Activated gamma-delta T cell treated with anti-CD3 and anti-CD28 coated beads, Interleukin-2, amount 50 U/mL, for 16 hours (primary cell): Measurements from ENCODE around the gene SLPI.

Experiments
- DNase-seq: peaks from one replicate; pipeline ENCODE4 v3.0.0-alpha.2; 2020; ENCODE audit warnings: low read depth

The SLPI gene

DNA sequence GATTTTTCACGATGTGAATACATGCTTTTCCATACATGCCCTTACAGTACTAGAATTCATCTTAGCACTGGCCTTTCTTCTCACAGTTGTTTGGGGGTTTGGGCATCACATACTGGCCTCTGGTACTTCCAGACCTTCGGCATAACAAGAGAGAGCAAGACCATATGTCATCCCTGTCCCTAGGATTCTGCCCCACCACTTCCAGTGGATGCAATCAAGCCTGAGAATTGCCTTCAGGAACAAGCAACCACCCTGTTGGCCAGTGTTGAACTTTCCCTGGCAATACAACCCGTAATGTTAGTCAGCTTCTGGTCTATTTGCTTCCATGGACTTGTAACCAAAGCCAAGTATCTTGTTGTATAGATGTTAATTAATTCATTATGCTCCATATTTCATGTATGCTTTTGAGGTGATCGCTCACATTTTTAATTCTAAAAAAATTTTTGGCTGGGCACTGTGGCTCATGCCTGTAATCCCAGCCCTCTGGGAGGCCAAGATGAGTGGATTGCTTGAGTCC, 15.4 kb upstream of the SLPI start:
- DNase-seq: no peak

DNA sequence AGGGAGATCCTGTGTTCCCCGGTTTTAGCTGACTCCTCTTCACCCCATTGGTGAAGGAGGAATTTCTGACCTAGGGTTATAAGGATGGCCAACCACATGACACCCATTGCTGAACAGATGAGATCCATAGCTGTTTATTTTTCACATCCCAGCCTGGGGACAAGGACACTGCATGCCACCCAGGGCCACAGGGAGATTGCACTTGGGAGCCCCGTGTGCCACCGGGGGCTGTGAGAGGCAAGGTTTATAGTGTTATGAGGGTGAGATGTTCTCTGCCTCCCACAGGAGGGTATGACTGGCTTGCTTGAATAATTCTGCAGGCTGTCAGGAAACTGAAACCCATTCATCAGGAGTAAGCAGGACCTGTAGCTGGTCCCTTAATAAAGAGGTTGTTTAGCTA, 14.7 kb upstream of the SLPI start:
- no peak for DNase-seq

DNA sequence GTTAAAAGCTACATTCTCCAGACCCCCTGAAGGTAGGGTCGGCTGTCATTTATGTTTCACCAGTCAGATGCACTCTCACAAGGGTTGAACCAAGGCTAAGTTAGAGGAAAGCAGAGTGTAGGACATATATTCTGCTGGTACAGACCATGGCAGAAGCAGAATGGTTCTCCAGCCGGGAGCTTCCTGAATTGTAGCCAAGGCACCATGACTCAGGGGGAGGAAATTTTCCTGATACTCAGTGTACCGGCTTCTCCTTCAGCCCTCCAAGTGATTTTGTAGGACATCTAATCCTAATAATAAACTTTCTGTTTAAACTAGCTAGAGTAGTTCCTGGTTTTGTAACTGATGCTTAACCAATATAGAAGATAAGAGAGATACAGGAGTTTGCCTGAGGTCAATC, 14.2 kb upstream of the SLPI start:
- no peak for DNase-seq

DNA sequence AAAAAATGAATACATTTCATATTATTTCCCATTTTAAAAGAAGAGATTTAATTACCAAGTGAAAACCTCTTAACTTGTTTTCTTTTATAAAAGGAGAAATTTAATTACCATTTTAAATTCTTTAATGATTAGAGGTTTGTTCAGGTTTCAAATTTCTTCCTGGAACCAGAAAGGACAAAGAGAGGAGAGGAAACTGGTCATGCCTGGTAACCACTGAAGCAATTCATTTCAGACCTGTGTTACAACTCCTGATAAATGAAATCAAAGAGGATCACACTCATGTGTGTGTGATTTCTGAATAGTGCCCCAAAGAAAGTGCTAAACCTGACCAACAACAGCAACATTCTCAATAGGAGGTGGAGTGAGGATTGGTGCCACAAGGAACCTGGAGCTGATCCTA, 12.6 kb upstream of the SLPI start:
- DNase-seq: no peak

DNA sequence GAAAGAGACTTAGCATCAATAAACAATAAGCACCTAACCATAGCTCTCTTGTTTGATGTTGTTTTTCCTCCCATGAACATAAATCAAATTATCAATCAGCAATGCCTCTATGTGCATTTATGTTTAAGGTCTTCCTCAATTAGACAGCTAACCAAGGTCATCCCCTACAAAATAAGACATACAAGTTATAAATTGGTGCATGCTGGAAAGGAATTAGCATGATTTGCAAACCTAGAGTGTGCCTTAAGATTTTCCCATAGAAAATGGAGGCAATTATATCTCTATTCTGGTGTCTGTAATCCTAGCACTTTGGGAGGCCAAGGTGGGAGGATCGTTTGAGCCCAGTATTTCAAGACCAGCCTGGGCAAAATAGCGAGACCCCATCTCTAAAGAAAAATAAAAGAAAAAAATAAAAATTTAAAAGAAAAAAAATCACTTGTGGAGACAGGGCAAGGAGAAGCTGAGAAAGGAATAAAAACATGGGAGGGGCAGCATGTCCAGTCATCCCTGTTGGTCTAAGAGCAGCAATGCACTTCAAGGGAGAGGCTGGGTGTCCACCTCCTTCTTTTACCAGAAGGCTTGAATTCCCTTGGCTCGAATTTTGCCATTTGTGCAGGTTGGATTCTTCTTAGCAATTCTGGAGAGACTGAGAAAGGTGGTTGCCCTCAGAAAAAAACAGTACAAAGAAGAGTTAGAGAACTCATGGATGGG, 9.3 kb upstream of the SLPI start:
- DNase-seq: no peak

DNA sequence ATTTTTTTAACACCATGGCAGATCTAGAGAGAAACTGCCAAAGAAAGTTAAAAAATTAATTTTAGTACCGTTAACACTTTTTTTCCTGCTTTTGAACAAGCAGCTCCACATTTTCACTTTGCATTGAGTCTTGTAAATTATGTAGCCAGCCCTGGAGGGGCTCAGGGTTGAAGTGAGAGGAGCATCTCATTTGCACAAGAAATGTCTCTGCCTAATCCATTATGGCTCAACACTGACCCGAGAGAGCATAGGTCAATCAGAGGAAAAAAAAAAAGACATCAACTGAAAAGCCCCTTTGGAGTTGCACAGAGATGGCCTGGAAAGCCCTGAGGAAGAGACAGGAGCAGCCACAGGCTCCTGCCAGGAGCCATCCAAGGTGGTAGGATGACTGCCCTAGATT, 4.3 kb upstream of the SLPI start:
- DNase-seq: no peak

DNA sequence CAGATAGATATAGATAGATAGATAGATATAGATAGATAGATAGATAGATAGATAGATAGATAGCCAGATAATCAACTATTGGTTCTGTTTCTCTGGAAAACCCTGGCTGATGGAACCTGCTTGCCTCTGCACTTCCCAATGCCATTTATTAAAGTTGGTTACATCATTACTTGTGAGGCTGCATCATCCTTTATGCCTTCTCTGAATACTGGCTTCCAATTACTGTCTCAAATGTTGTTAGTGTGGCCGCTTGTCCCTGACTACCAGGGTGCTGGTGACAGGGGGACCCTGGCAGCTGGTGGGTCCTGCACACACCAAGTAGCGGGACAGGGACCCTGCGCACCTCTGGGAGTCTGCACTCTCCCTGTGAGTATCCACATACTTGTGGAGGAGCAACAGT, 3.9 kb upstream of the SLPI start:
- DNase-seq: no peak

DNA sequence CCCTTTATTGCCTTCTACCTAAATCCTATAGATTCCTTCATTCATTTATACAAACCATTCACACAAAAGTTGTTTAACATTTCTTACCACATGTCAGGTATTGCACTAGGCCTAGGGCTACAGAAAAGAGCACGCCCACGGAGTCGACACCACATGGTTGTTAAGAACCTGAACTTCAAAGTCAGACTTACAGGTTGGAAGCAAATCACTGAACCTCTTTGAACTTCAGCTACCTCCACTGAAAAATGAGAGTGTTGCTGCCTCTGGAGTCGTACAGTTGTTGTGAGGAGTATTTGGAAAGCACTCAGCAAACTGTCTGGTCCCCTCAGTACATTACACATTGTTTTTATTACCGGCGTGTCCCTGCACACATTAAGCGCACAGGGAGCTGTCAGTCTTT, 3.3 kb upstream of the SLPI start:
- no peak for DNase-seq

DNA sequence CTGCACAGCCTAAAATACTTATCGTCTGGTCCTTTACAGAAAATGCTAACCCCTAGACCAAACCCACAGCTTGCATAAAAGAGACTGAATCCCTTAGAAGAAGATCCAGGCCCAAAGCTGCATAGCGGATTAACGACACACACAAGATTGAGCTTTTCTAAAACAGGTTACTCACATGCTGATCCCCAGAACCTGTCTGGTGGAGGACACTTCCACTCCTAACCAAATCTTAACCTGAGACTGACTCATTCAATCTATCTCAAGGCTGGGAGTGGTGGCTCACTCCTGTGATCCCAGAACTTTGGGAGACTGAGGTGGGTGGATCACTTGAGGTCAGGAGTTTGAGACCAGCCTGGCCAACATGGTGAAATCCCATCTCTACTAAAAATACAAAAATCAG, 2.8 kb upstream of the SLPI start:
- no peak for DNase-seq

DNA sequence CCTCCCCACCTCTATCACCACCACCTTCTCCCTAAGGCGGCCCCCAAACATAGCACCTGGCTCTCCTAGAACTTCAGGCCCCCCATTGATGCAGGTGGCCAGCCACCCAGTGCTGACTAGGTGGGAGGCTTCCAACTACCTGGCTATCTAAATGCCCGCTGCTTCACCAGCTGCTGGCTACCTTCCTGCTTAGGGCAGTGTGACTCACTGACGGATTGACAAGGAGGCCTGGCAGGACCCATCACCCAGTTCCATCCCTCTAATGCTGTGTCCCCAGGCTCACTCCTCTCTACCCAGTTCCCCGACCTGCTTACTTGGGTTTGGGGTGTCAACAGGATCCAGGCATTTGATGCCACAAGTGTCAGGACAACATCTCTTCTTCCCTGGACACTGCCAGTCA, 1.1 kb downstream of the SLPI start:
- DNase-seq: no peak

DNA sequence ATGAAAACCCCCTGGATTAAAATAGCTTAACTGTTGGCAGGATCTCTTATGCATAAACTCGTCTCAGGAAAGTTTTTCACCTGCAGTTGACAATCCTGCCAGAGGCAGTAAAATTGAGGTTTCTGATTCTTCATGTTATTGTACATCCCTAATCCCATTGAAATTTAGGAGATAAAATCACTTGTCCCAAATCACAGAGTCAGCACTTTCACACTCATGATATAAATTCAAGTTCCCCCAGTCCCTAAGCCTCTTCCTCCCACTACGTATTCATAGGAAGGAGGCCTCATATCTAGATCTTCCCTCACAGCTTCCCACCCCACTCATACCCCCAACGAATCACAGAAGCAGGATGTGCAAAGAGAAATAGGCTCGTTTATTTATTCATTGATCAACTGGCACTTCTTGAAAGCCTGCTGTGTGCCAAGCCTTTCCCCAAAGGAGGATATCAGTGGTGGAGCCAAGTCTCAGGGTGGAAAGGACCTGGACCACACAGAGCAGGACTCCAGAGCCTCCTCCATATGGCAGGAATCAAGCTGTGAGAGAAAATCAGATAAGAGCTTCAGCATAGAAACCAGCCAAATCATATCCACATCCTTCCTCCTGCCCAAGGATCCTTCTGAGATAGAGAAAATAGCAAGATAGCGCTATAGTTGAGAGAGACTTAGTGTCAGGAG, 2.3 kb downstream of the SLPI start:
- no peak for DNase-seq

DNA sequence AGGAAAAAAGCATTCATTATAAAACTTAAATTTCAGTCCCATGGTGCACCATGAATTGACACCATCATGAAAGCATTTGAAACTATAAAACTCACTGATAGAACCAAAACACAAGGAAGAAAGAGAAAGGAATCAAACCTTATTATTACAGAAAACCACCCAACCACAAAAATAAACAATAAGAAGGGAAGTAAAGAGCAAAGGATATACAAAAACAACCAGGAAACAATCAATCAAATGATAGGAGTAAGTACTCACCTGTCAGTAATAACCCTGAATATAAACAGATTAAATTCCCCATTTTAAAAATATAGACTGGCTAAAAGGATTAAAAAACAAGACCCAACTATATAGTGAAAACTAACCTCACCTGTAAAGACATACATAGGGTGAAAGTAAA, 5.8 kb downstream of the SLPI start:
- no peak for DNase-seq

DNA sequence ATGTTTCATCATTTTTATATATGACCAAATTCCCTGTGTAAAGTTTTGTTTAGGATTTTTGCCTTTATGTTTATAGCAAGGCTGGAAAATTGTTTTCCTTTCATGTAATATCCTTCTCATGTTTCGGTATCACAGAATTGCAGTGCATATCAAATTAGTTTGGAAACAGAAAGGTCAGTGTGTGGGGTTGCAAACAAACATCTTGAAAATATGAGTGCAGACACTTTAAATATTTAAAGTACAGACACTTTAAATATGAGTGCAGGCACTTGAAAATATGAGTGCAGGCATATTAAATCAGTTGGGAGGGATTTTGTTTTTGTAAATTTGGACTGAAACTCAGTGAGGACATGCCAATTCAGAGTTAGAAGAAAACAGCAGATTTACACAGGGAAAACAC, 6.5 kb downstream of the SLPI start:
- no peak for DNase-seq

DNA sequence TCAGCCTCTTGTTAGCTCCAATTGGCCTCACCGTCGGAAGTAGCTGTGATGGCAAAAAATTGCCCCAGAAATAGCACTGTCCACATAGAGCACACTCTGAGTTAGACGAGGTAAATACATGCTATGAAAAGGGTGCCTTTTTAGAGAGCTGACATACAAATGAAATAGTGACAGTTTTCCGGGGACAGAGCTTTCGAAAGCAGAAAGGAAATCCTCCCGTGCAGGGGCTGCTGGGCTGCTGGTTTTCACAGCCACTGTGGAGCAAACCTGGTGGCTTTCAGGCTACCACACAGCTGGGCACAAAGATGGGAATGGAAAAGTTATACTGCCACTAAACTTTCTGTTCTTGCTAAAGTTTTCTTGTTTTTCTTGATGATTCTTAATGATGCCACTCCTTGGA, 8.3 kb downstream of the SLPI start:
- DNase-seq: no peak

DNA sequence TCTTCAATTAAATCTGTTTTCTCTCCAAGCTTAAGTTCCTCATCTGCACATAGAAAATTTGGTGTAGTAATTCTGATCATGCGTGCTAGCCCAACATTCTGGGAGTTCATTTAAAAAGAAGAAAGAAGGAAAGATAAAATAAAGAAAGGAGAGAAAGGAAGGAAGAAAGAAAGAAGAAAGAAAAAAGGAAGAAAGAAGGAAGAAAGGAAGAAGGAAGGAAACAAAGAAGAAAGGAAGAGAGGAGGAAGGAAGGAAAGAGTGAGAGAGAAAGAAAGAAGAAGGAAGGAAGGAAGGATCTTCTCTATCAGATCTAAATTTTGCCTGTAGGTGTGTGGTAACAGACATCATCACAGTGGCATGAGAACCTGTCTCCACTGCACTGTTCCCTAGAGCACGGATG, 16.2 kb downstream of the SLPI start:
- no peak for DNase-seq

DNA sequence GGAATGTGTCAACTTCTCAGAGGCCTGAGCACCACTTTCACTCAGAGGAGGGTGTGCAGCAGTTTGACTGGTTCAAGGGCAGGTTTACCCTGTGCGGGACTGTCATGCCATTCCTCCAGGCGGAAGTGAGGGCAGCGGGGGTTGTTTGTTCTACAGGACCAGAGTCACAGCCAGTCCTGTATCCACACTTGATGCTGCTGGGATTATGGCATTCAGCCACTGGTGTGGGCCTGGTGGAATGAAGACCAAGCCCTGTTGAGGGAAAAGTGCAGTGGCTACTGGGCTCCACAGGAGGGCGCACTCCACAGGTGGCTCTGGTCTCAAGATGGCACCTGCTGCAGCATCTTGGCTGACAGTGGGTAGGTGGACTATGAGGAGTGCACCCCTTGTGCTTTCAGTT, 18.4 kb downstream of the SLPI start:
- no peak for DNase-seq

DNA sequence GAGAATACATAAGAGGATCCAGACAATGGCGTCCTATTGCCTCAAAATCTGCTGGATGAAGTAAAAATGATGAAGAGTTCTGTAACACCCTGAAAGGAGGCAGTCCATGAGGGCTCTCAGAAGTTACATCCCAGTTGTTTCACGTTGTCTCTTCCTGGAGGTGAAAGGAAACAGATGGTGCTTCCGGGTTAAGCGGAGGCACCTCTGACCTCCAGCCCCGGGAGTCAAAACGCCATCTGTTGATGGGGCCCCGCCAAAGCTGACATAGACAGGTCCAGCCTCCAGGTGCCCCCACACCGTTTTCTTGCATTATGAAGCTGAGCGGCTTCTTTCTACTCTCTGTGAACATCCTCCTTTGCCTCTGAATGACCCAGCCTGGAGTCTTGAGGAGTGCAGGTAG, 23.7 kb downstream of the SLPI start:
- no peak for DNase-seq

DNA sequence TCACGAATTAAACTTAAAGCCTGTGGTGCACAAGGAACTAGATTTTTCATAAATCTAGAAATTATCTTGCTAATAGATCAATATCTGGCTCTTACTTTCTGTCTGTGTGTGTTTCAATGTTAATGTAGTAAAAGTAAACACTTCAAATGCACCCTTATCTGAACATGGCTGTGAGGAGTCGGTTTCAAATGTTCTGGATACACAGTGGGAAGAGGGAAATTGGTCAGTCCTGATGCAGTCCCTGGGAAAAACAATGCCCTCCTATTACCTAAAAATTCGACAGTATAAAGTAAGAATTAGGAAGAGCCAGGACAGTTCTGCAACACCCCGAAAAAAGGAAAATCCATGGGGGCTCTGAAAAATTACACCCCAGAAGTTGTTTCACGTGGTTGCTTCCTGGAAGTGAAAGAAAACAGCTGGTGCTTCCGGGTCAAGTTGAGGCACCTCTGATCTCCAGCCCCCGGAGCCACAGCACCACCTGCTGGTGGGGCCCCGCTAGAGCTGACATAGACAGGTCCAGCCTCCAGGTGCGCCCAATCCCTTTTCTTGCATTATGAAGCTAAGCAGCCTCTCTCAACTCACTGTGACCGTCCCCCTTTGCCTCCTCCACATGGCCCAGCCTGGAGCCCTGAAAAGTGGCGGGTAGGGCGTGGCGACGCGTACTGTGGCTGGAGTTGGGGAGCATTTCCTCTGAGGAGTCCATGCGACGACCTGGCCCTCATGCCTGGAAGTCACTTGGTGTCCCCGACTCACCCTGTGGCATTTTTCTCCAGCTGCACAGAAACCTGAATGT, 24.9 kb downstream of the SLPI start:
- DNase-seq: no peak

DNA sequence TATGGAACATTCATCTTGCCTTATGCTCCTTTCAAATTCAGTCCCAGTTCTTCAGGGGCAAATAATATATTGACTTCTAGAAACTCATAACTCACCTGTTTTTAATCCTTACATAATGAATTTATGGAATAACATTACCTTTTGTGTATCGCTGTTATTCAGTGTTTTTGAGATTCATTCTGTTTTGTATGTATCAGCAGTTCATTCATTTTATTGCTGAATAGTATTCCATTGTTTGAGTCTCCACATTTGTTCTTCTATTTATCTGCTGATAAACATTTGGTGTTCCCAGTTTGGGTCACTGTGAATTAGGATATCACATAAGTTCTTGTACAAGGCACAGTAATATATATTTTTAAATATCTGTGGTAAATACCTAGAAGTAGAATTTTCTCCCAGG, 28.1 kb downstream of the SLPI start:
- no peak for DNase-seq

DNA sequence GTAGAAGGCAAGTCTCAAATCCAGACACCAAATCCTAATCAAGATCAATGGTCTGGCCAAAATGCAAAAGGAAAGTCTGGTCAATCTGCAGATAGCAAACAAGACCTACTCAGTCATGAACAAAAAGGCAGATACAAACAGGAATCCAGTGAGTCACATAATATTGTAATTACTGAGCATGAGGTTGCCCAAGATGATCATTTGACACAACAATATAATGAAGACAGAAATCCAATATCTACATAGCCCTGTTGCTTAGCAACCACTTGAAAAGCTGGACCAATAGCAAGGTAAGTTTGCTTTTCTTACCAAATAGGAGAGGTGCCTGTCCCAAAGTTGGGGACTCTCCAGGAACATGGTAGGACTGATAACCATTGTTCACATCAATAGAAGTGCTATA, 31.2 kb downstream of the SLPI start:
- DNase-seq: no peak

DNA sequence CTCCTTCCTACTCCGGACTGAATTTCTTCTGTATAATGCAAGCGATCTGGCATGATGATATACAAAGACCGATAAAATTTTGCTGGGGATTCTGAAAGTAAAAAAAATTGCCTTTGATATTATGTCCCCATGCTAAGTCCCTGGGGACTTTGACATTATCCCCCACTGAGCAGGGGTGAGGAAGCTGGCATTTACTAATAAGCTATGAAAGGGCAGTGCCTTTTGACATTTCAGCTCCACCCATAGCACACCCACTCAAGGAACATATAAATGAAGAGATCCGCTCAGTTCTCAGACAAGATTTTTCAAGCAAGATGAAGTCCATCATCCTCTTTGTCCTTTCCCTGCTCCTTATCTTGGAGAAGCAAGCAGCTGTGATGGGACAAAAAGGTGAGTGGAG, 33.3 kb downstream of the SLPI start, which contains the start of gene SEMG2:
SEMG2 (plus strand) TSS at position 298 of the 400 bp plus-strand sequence; CDS start at position 315, 17 bp downstream.
- no peak for DNase-seq

DNA sequence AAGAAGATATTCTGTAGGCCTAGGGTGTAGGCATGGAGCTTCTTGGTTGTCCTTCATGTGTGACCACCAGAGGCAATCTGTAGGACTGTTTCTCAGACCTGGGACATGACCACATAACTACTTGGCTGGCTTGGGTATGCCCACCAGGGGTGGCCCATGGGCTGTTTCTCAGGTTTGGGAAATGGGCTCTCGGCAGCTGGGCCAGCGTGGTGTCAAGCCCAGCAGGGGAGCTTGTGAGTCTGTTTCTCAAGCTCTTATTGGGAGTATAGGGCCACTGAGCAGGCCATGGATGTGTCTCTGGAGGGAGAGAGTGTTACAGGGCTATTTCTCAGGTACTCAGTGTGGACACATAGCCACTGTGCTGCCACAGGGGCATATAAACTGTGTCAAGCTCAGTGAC, 35.7 kb downstream of the SLPI start:
- DNase-seq: no peak

DNA sequence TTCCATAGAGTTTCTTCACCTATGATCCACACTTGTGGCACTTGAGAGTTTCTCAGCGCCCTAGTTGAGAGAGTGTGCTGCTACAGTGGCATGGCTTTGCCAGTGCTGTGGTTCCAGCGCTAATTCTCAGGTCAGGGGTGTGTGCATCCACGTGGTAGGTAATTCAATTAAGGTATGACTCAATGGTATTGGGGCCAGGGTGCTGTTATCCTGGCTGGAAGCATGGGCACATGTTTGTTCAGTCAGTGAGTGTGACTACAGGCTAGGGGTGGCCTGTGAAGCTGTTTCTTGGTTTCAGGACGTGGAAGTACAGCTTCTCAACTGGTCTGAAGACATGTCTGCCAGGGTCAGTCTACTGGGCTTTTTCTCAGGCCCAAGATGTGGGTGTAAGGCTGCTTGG, 36.2 kb downstream of the SLPI start:
- no peak for DNase-seq
